Measurements from ENCODE around the gene ASB2.

- TF ChIP-seq POLR2A (IDR thresholded peaks at IDR 0.05) (no peak), CTCF (IDR thresholded peaks at IDR 0.05) (no peak), POLR2AphosphoS5 (IDR thresholded peaks at IDR 0.05; ENCODE audit: insufficient read depth in 1 of 2, low read depth in 1 of 2) (no peak)
These were observed 37.5 kb downstream of the ASB2 start for GRCh38 chr14:93938751-93939303.
